Measurements from ENCODE around the gene PTPN14.

Gene PTPN14

GRCh38 chr1:214455971-214456867 is 95.2 kb downstream of the PTPN14 start:
- Histone ChIP-seq H3K4me3 (ENCODE audit: low read depth, low read length) (no peak overlapping the region), H3K4ac (ENCODE audit: low read depth, low read length) (peak overlapping the region; percentile 71), H4K8ac (ENCODE audit: low read depth, low read length) (no peak overlapping the region), H3K9ac (ENCODE audit: low read length) (no peak overlapping the region), H3K4me2 (ENCODE audit: low read length) (no peak overlapping the region), H4K12ac (ENCODE audit: low read depth, low read length) (no peak overlapping the region), H3K79me2 (ENCODE audit: control insufficient read depth, insufficient read depth, low read length, poor library complexity) (peaks cover 16% of the 10 kb centered on the region), H2AFZ (ENCODE audit: insufficient read depth, low read length, poor library complexity) (no peak overlapping the region), H2BK120ac (ENCODE audit: insufficient read depth, low read length, poor library complexity) (no peak overlapping the region), H3K23ac (ENCODE audit: low read length) (no peak overlapping the region), H3K27ac (ENCODE audit: low read depth, low read length) (peak overlapping the region; percentile 36), H4K91ac (ENCODE audit: low read depth, low read length) (no peak overlapping the region), H2AK5ac (ENCODE audit: low read length) (no peak overlapping the region), H3K27me3 (ENCODE audit: insufficient read depth, low read length) (no peaks in the 10 kb centered on the region), H3K36me3 (ENCODE audit: control insufficient read depth in 1 of 2, insufficient read depth in 2 of 2, low read length in 2 of 2) (peaks cover 3 to 6% of the 10 kb centered on the region in 2 experiments), H3K14ac (ENCODE audit: low read length) (no peak overlapping the region), H3K9me3 (ENCODE audit: insufficient read depth, low read depth, low read length) (no peaks in the 10 kb centered on the region), H3K4me1 (ENCODE audit: control insufficient read depth in 1 of 2, insufficient read depth in 2 of 2, low read length in 2 of 2) (peaks cover 20 to 27% of the 10 kb centered on the region in 2 experiments), H3K79me1 (ENCODE audit: low read length) (peaks cover 18% of the 10 kb centered on the region), H2BK5ac (ENCODE audit: low read depth, low read length, poor library complexity) (no peak overlapping the region), H2BK12ac (ENCODE audit: low read length) (no peak overlapping the region), H3K18ac (ENCODE audit: low read length) (no peak overlapping the region)
- peak in 1 of 2 donors; percentile 81 for DNase-seq
- no CpG with 5 or more reads among the region's 6 CpGs for WGBS (ENCODE audit: extremely low coverage, insufficient coverage, insufficient read length)

- Histone ChIP-seq H4K12ac (ENCODE audit: low read depth, low read length) (no peak overlapping the region), H3K4me3 (ENCODE audit: low read depth, low read length) (no peak overlapping the region), H3K9ac (ENCODE audit: low read length) (no peak overlapping the region), H3K79me1 (ENCODE audit: low read length) (peaks cover 18% of the 10 kb centered on the region), H3K9me3 (ENCODE audit: insufficient read depth, low read depth, low read length) (no peaks in the 10 kb centered on the region), H2AFZ (ENCODE audit: insufficient read depth, low read length, poor library complexity) (no peak overlapping the region), H3K27me3 (ENCODE audit: insufficient read depth, low read length) (no peaks in the 10 kb centered on the region), H3K4ac (ENCODE audit: low read depth, low read length) (peak overlapping the region; percentile 9), H4K8ac (ENCODE audit: low read depth, low read length) (no peak overlapping the region), H3K36me3 (ENCODE audit: control insufficient read depth in 1 of 2, insufficient read depth in 2 of 2, low read length in 2 of 2) (peaks cover 3 to 6% of the 10 kb centered on the region in 2 experiments), H3K14ac (ENCODE audit: low read length) (no peak overlapping the region), H2AK5ac (ENCODE audit: low read length) (no peak overlapping the region), H3K23ac (ENCODE audit: low read length) (no peak overlapping the region), H3K79me2 (ENCODE audit: control insufficient read depth, insufficient read depth, low read length, poor library complexity) (peaks cover 14% of the 10 kb centered on the region), H4K91ac (ENCODE audit: low read depth, low read length) (no peak overlapping the region), H3K27ac (ENCODE audit: low read depth, low read length) (peak overlapping the region; percentile 48), H2BK5ac (ENCODE audit: low read depth, low read length, poor library complexity) (no peak overlapping the region), H3K4me2 (ENCODE audit: low read length) (no peak overlapping the region), H3K4me1 (ENCODE audit: control insufficient read depth in 1 of 2, insufficient read depth in 2 of 2, low read length in 2 of 2) (peaks cover 17 to 23% of the 10 kb centered on the region in 2 experiments), H2BK12ac (ENCODE audit: low read length) (no peak overlapping the region), H2BK120ac (ENCODE audit: insufficient read depth, low read length, poor library complexity) (no peak overlapping the region), H3K18ac (ENCODE audit: low read length) (no peak overlapping the region)
- no CpG with 5 or more reads among the region's 3 CpGs for WGBS (ENCODE audit: extremely low coverage, insufficient coverage, insufficient read length)
- no peak for DNase-seq
Measured at GRCh38 chr1:214455479-214455878, 95.9 kb downstream of the PTPN14 start.

GRCh38 chr1:214454569-214455396 is 96.6 kb downstream of the PTPN14 start:
- Histone ChIP-seq H3K27ac (ENCODE audit: low read depth, low read length) (peak overlapping the region; percentile 48), H3K4me2 (ENCODE audit: low read length) (peak overlapping the region; percentile 14), H3K4me1 (ENCODE audit: control insufficient read depth in 1 of 2, insufficient read depth in 2 of 2, low read length in 2 of 2) (peaks cover 12 to 17% of the 10 kb centered on the region in 2 experiments), H2BK12ac (ENCODE audit: low read length) (no peak overlapping the region), H2AFZ (ENCODE audit: insufficient read depth, low read length, poor library complexity) (no peak overlapping the region), H4K12ac (ENCODE audit: low read depth, low read length) (no peak overlapping the region), H2BK120ac (ENCODE audit: insufficient read depth, low read length, poor library complexity) (no peak overlapping the region), H3K27me3 (ENCODE audit: insufficient read depth, low read length) (no peaks in the 10 kb centered on the region), H3K4ac (ENCODE audit: low read depth, low read length) (peak overlapping the region; percentile 4), H3K23ac (ENCODE audit: low read length) (no peak overlapping the region), H3K79me2 (ENCODE audit: control insufficient read depth, insufficient read depth, low read length, poor library complexity) (peaks cover 12% of the 10 kb centered on the region), H3K9ac (ENCODE audit: low read length) (no peak overlapping the region), H4K91ac (ENCODE audit: low read depth, low read length) (no peak overlapping the region), H3K4me3 (ENCODE audit: low read depth, low read length) (no peak overlapping the region), H4K8ac (ENCODE audit: low read depth, low read length) (no peak overlapping the region), H2AK5ac (ENCODE audit: low read length) (no peak overlapping the region), H3K14ac (ENCODE audit: low read length) (no peak overlapping the region), H3K9me3 (ENCODE audit: insufficient read depth, low read depth, low read length) (no peaks in the 10 kb centered on the region), H3K18ac (ENCODE audit: low read length) (no peak overlapping the region), H3K79me1 (ENCODE audit: low read length) (peaks cover 14% of the 10 kb centered on the region), H3K36me3 (ENCODE audit: control insufficient read depth in 1 of 2, insufficient read depth in 2 of 2, low read length in 2 of 2) (peaks cover 3 to 5% of the 10 kb centered on the region in 2 experiments), H2BK5ac (ENCODE audit: low read depth, low read length, poor library complexity) (peak overlapping the region; percentile 47)
- no CpG with 5 or more reads among the region's 3 CpGs for WGBS (ENCODE audit: extremely low coverage, insufficient coverage, insufficient read length)
- no peak for DNase-seq

GRCh38 chr1:214453109-214453722 is 98.2 kb downstream of the PTPN14 start:
- Histone ChIP-seq H3K23ac (ENCODE audit: low read length) (no peak overlapping the region), H2AFZ (ENCODE audit: insufficient read depth, low read length, poor library complexity) (no peak overlapping the region)

More at GRCh38 chr1:214453109-214453722, 98.2 kb downstream of the PTPN14 start:
- Histone ChIP-seq H3K27ac (ENCODE audit: low read depth, low read length) (peak overlapping the region; percentile 34), H4K91ac (ENCODE audit: low read depth, low read length) (no peak overlapping the region), H3K4me1 (ENCODE audit: control insufficient read depth in 1 of 2, insufficient read depth in 2 of 2, low read length in 2 of 2) (peaks cover 13 to 16% of the 10 kb centered on the region in 2 experiments), H2BK12ac (ENCODE audit: low read length) (no peak overlapping the region), H3K27me3 (ENCODE audit: insufficient read depth, low read length) (no peaks in the 10 kb centered on the region), H3K79me1 (ENCODE audit: low read length) (peaks cover 18% of the 10 kb centered on the region), H3K36me3 (ENCODE audit: control insufficient read depth in 1 of 2, insufficient read depth in 2 of 2, low read length in 2 of 2) (peaks cover 3 to 5% of the 10 kb centered on the region in 2 experiments), H4K12ac (ENCODE audit: low read depth, low read length) (no peak overlapping the region), H3K4ac (ENCODE audit: low read depth, low read length) (peak overlapping the region; percentile 97), H3K9ac (ENCODE audit: low read length) (no peak overlapping the region), H2BK5ac (ENCODE audit: low read depth, low read length, poor library complexity) (no peak overlapping the region), H3K4me2 (ENCODE audit: low read length) (no peak overlapping the region), H3K79me2 (ENCODE audit: control insufficient read depth, insufficient read depth, low read length, poor library complexity) (peaks cover 8% of the 10 kb centered on the region), H3K18ac (ENCODE audit: low read length) (peak overlapping the region; percentile 78), H3K9me3 (ENCODE audit: insufficient read depth, low read depth, low read length) (no peaks in the 10 kb centered on the region), H3K4me3 (ENCODE audit: low read depth, low read length) (no peak overlapping the region), H2AK5ac (ENCODE audit: low read length) (peak overlapping the region; percentile 74), H3K14ac (ENCODE audit: low read length) (peak overlapping the region; percentile 66), H4K8ac (ENCODE audit: low read depth, low read length) (no peak overlapping the region), H2BK120ac (ENCODE audit: insufficient read depth, low read length, poor library complexity) (peak overlapping the region; percentile 43)
- no CpG with 5 or more reads among the region's 3 CpGs for WGBS (ENCODE audit: extremely low coverage, insufficient coverage, insufficient read length)
- no peak for DNase-seq
